Liver (tissue), 9 donors: ENCODE data around the gene RPTOR. TPM values are rescaled to one million over a fixed set of nuclear protein-coding genes. Genes with fewer than 3 reads are reported as not detected.

Experiments used
- DNase-seq: peaks from one replicate; pipeline ENCODE4 v3.0.0-alpha.2; 2017; ENCODE audit warnings: low spot score
- H3K27ac ChIP-seq, 2 donors: one replicate each; pipeline ENCODE4 v1.7.0; 2013; ENCODE audit warnings: inconsistent platforms in 2 of 2, low read length in 2 of 2, control low read depth in 1 of 2, low read depth in 1 of 2, mild to moderate bottlenecking in 1 of 2
- H3K27me3 ChIP-seq, 4 donors: one replicate each; pipeline versions ENCODE4 v1.6.1 to v1.7.0; 2013; ENCODE audit warnings: low read length in 3 of 4, inconsistent platforms in 1 of 4, mild to moderate bottlenecking in 1 of 4, moderate library complexity in 1 of 4; ENCODE audit not compliant: control insufficient read depth in 4 of 4, insufficient read depth in 4 of 4
- H3K36me3 ChIP-seq, 4 donors: one replicate each; pipeline versions ENCODE4 v1.6.1 to v1.7.0; 2013; ENCODE audit warnings: low read length in 3 of 4, mild to moderate bottlenecking in 3 of 4, low read depth in 1 of 4, moderate library complexity in 1 of 4; ENCODE audit not compliant: control insufficient read depth in 4 of 4, insufficient read depth in 3 of 4
- H3K4me1 ChIP-seq, 4 donors: one replicate each; pipeline versions ENCODE4 v1.6.1 to v1.7.0; 2013; ENCODE audit warnings: low read length in 3 of 4, mild to moderate bottlenecking in 3 of 4, moderate library complexity in 1 of 4; ENCODE audit not compliant: control insufficient read depth in 4 of 4, insufficient read depth in 4 of 4
- H3K4me3 ChIP-seq, 3 donors: one replicate each; pipeline versions ENCODE4 v1.6.1 to v1.7.0; 2013; ENCODE audit warnings: low read length in 3 of 3, control low read depth in 1 of 3, low read depth in 1 of 3, mild to moderate bottlenecking in 1 of 3
- H3K9ac ChIP-seq, 2 donors: one replicate each; pipeline ENCODE4 v1.7.0; 2013; ENCODE audit warnings: low read length in 2 of 2, mild to moderate bottlenecking in 2 of 2, moderate library complexity in 2 of 2, control low read depth in 1 of 2, low read depth in 1 of 2
- H3K9me3 ChIP-seq, 4 donors: one replicate each; pipeline versions ENCODE4 v1.6.1 to v1.7.0; 2013; ENCODE audit warnings: low read length in 3 of 4; ENCODE audit not compliant: control insufficient read depth in 4 of 4
- ATF3 ChIP-seq: IDR thresholded peaks from 2 replicates; pipeline ENCODE4 v1.6.1; 2016; ENCODE audit warnings: antibody characterized with exemption
- CTCF ChIP-seq: fragments of 150-350 bp; IDR thresholded peaks from 2 replicates; pipeline ENCODE4 v1.5.1; 2017; ENCODE audit warnings: improper control_type of control experiment, low read depth, low read length; ENCODE audit not compliant: missing input control
- FOXA1 ChIP-seq: IDR thresholded peaks from 2 replicates; pipeline ENCODE4 v1.6.1; 2016; ENCODE audit warnings: antibody characterized with exemption
- FOXA2 ChIP-seq: IDR thresholded peaks from 2 replicates; pipeline ENCODE4 v1.6.1; 2016; ENCODE audit warnings: antibody characterized with exemption
- GABPA ChIP-seq, 2 donors: IDR thresholded peaks in 1 of 2; conservative IDR thresholded peaks in 1 of 2; 2 replicates each; pipeline ENCODE4 v1.6.1; 2016; ENCODE audit warnings: antibody characterized with exemption in 2 of 2, mild to moderate bottlenecking in 1 of 2, moderate library complexity in 1 of 2
- HNF4A ChIP-seq, 2 donors: conservative IDR thresholded peaks; 2 replicates each; pipeline ENCODE4 v1.6.1; 2016; ENCODE audit warnings: antibody characterized with exemption in 2 of 2, mild to moderate bottlenecking in 2 of 2
- HNF4G ChIP-seq: IDR thresholded peaks from 2 replicates; pipeline ENCODE4 v1.6.1; 2016; ENCODE audit warnings: antibody characterized with exemption
- JUND ChIP-seq, 2 donors: IDR thresholded peaks; 2 replicates each; pipeline ENCODE4 v1.6.1; 2016; ENCODE audit warnings: antibody characterized with exemption in 2 of 2
- MAX ChIP-seq: IDR thresholded peaks from 2 replicates; pipeline ENCODE4 v1.6.1; 2016; ENCODE audit warnings: antibody characterized with exemption
- NR2F2 ChIP-seq: IDR thresholded peaks from 2 replicates; pipeline ENCODE4 v1.6.1; 2016; ENCODE audit warnings: antibody characterized with exemption
- REST ChIP-seq: IDR thresholded peaks from 2 replicates; pipeline ENCODE4 v1.6.1; 2016; ENCODE audit warnings: antibody characterized with exemption, mild to moderate bottlenecking
- SP1 ChIP-seq: IDR thresholded peaks from 2 replicates; pipeline ENCODE4 v1.6.1; 2018; ENCODE audit warnings: antibody characterized with exemption, mild to moderate bottlenecking
- TAF1 ChIP-seq: conservative IDR thresholded peaks from 2 replicates; pipeline ENCODE4 v1.6.1; 2016; ENCODE audit warnings: antibody characterized with exemption, mild to moderate bottlenecking
- YY1 ChIP-seq: IDR thresholded peaks from 2 replicates; pipeline ENCODE4 v1.6.1; 2016; ENCODE audit warnings: antibody characterized with exemption, mild to moderate bottlenecking
- ZBTB33 ChIP-seq: IDR thresholded peaks from 2 replicates; pipeline ENCODE4 v1.6.1; 2016; ENCODE audit warnings: antibody characterized with exemption
- WGBS: extraction: QIAGEN DNeasy Blood & Tissue Kit; methylation state at CpG from one replicate; pipeline ENCODE4 v1.1.7; 2013; 5-methylcytosine and 5-hydroxymethylcytosine counted together
- polyA plus RNA-seq, 2 donors: library from polyadenylated mRNA; stranded (reverse) in 1 of 2; unstranded in 1 of 2; fragments of 200-250 nt in 1 of 2; fragments of >200 nt in 1 of 2; fragmentation: Nextera tagmentation in 1 of 2; extraction: Ambion mirVana in 1 of 2; gene quantifications; one replicate each; pipeline versions ENCODE4 v1.2.1 to v1.2.3, GENCODE V29; 2013 to 2015
- total RNA-seq, 2 donors: library from RNA; depleted of rRNA; stranded (reverse); fragments of >200 nt; gene quantifications; one replicate each; pipeline ENCODE4 v1.2.3, GENCODE V29; 2014
- donor health status: healthy.
- donor health status: healthy.
- donor health status: healthy.
- donor health status: healthy.
- donor health status: healthy.

RPTOR gene
- total and polyA plus RNA-seq, 4 donors, result 4.8 to 25.4 (median 11.6) TPM

- WGBS, result 95% methylated on average over 1 of the region's 1 CpG
- Histone ChIP-seq H3K27ac (no peak overlapping the region), H3K27me3 (no peaks in the 10 kb centered on the region), H3K36me3 (no peaks in the 10 kb centered on the region), H3K9me3 (peaks cover 0 to 6% (median 0%) of the 10 kb centered on the region in 4 donors), H3K9ac (no peak overlapping the region), H3K4me1 (no peaks in the 10 kb centered on the region), H3K4me3 (no peak overlapping the region)
- TF ChIP-seq FOXA2, result no peak
- TF ChIP-seq MAX, result no peak
- no peak for TF ChIP-seq REST
- no peak for TF ChIP-seq JUND (IDR thresholded peaks at IDR 0.05)
- no peak for TF ChIP-seq ZBTB33
- TF ChIP-seq SP1, result no peak
- TF ChIP-seq GABPA (IDR thresholded peaks at IDR 0.05 in 1 of 2, conservative IDR thresholded peaks at IDR 0.05 in 1 of 2), result no peak
- TF ChIP-seq ATF3, result no peak
- no peak for TF ChIP-seq HNF4A (conservative IDR thresholded peaks at IDR 0.05)
- TF ChIP-seq HNF4G, result no peak
- no peak for TF ChIP-seq YY1
- no peak for TF ChIP-seq TAF1
- no peak for TF ChIP-seq CTCF
- no peak for TF ChIP-seq FOXA1
- no peak for TF ChIP-seq NR2F2
- no peak for DNase-seq
Observed at GRCh38 chr17:80807882-80808281, 263.2 kb downstream of the RPTOR start.
